Measurements from ENCODE around the gene NFKBIE. TPM values are rescaled to one million over a fixed set of nuclear protein-coding genes. Genes with fewer than 3 reads are reported as not detected.

NFKBIE gene
- total and polyA plus RNA-seq, 12 donors, result 1.5 to 8.7 (median 3.6) TPM

DNA sequence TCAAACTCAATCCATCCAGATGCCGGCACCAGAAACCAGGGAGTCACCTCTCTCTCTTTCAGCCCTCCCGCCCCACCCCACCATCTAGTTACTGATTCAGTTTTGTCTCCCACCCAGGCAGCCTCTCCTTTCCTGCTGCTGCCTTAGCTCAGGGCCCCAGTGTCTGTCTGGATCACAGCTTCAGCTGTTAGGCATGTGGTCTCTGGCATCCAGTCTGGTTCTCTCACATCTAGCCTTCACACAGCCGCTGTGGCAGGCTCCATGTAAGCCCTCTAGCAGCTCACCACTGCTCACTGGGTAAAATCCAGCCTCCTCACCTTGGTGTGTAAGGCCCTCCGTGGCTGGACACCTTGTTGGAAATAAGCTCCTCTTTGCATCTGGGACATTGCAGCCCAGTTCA lies 26.5 kb upstream of the NFKBIE start:
- no peak overlapping the region for H3K27ac ChIP-seq
- H3K9me3 ChIP-seq, result no peaks in the 10 kb centered on the region
- TF ChIP-seq, protein P1, sequence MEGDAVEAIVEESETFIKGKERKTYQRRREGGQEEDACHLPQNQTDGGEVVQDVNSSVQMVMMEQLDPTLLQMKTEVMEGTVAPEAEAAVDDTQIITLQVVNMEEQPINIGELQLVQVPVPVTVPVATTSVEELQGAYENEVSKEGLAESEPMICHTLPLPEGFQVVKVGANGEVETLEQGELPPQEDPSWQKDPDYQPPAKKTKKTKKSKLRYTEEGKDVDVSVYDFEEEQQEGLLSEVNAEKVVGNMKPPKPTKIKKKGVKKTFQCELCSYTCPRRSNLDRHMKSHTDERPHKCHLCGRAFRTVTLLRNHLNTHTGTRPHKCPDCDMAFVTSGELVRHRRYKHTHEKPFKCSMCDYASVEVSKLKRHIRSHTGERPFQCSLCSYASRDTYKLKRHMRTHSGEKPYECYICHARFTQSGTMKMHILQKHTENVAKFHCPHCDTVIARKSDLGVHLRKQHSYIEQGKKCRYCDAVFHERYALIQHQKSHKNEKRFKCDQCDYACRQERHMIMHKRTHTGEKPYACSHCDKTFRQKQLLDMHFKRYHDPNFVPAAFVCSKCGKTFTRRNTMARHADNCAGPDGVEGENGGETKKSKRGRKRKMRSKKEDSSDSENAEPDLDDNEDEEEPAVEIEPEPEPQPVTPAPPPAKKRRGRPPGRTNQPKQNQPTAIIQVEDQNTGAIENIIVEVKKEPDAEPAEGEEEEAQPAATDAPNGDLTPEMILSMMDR (IDR thresholded peaks at IDR 0.05), result no peak
- no peaks in the 10 kb centered on the region for H3K36me3 ChIP-seq
- DNase-seq (no peak), ATAC-seq (no peak)
- peaks cover 0 to 3% (median under 1%) of the 10 kb centered on the region in 9 donors for H3K4me1 ChIP-seq
- 74 to 75% methylated on average over 4 of the region's 4 CpGs for WGBS, 2 donors
- H3K4me3 ChIP-seq, result no peak overlapping the region
- H3K27me3 ChIP-seq, result peaks cover 2 to 99% (median 98%) of the 10 kb centered on the region in 7 donors
- intact Hi-C loops (cut with DNase I), result no loop called here

DNA sequence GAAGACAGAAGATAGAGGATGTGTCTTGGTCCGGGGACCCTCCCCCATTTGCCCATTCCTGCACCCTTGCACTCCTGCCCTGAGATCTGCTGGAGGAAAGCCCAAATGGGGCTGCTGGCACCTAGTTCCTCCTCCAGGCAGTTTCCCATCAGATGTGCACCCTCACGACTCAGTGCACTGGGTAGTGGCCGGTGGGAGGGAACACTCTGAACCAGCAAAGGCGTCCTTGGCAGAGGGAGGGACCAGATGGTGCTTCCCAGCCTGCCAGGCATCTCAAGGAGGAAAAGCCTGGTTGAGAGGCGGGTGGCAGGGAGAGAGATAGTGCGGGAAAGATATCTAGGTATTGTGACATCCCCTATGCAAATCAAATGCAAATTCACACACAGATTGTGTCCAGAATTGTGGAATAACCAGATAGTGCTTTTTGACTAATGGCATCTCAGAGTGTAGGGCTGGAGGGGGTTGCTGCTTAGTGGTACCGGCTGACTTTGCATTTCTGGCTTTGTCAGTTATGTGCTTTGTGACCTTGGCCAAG lies 24.4 kb upstream of the NFKBIE start:
- Histone ChIP-seq H3K27ac (no peak overlapping the region), H3K36me3 (no peaks in the 10 kb centered on the region), H3K9me3 (no peaks in the 10 kb centered on the region), H3K4me3 (no peak overlapping the region), H3K4me1 (no peaks in the 10 kb centered on the region), H3K27me3 (peaks cover 5 to 95% (median 82%) of the 10 kb centered on the region in 7 donors)
- TF ChIP-seq, protein P1 (IDR thresholded peaks at IDR 0.05), result no peak
- WGBS, 2 donors, result 42 to 50% methylated on average over 7 of the region's 7 CpGs
- intact Hi-C loops (cut with DNase I), result no loop called here
- no peak for ATAC-seq
- no peak for DNase-seq

DNA sequence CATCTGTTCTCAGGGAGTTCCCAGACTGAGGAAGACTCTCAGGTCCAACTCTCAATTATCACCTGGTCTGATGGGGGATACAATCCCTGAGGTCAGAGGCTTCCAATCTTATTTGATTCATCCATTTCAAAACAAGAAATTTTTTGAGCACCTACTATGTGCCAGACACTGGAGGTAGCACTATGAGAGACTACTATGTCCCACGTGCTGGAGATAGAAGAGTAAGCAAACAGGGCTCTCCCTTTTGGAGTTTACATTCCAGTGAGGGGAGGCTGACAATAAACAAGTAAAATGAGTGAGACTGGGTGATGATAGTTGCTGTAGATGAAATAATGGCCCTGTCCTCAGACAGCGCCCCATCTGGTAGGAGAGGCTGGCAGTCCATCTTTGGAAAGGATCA lies 21.4 kb upstream of the NFKBIE start:
- no peak for DNase-seq
- no peak overlapping the region for H3K27ac ChIP-seq
- peaks cover 5 to 86% (median 58%) of the 10 kb centered on the region in 7 donors for H3K27me3 ChIP-seq
- H3K36me3 ChIP-seq, result no peaks in the 10 kb centered on the region
- no peak for ATAC-seq
- H3K4me3 ChIP-seq, result no peak overlapping the region
- H3K4me1 ChIP-seq, result peaks cover 0 to 5% (median 0%) of the 10 kb centered on the region in 9 donors
- WGBS, 2 donors, result 48 to 53% methylated on average over 2 of the region's 2 CpGs
- intact Hi-C loops (cut with DNase I), result no loop called here
- no peaks in the 10 kb centered on the region for H3K9me3 ChIP-seq
- TF ChIP-seq, protein P1 (IDR thresholded peaks at IDR 0.05), result no peak

DNA sequence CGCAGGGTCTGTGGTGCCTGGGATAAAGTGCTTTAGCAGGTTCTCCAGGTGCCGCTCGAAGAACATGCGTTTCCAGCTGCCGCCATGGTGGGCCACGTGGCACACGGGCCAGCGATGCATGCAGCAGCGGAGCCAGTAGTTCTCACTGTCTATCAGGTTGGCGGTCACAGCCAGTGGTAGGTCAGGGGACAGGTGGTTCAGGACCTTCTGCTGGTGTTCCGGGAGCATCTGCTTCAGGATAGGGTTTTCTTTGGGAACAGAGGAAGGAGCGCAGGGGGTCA lies 20.9 kb upstream of the NFKBIE start:
- Histone ChIP-seq H3K27ac (no peak overlapping the region), H3K36me3 (no peaks in the 10 kb centered on the region), H3K9me3 (no peaks in the 10 kb centered on the region), H3K27me3 (peaks cover 5 to 84% (median 53%) of the 10 kb centered on the region in 7 donors), H3K4me3 (no peak overlapping the region), H3K4me1 (peaks cover 0 to 5% (median 0%) of the 10 kb centered on the region in 9 donors)
- TF ChIP-seq, protein P1 (IDR thresholded peaks at IDR 0.05), result no peak
- intact Hi-C loops (cut with DNase I), result no loop called here
- ATAC-seq (no peak), DNase-seq (no peak)
- 89 to 90% methylated on average over 12 of the region's 12 CpGs for WGBS, 2 donors

Measured in heart right ventricle (tissue), 16 donors.